Measurements from ENCODE around the gene NMU.
"Not testable (repeated sequence)": the region's sequence is repeated elsewhere in the genome, so short reads cannot be mapped to it uniquely, and the experiment has no call there.

NMU gene

GRCh38 chr4:55588160-55588559, 47.9 kb downstream of the NMU start:
- no peak overlapping the region for H3K9ac ChIP-seq (ENCODE audit: low read length)
- H3K79me2 ChIP-seq (ENCODE audit: low read length): no peaks in the 10 kb centered on the region
- DNase-seq: no peak
- H2AFZ ChIP-seq (ENCODE audit: low read length): no peak overlapping the region
- H3K4me3 ChIP-seq (ENCODE audit: low read length): no peak overlapping the region
- H3F3A ChIP-seq (ENCODE audit: insufficient read depth, low read length): no peaks in the 10 kb centered on the region
- H3K4me2 ChIP-seq (ENCODE audit: low read depth, low read length): no peak overlapping the region
- no peaks in the 10 kb centered on the region for H3K4me1 ChIP-seq (ENCODE audit: low read length)
- no peaks in the 10 kb centered on the region for H3K9me2 ChIP-seq (replicated peaks; ENCODE audit: insufficient read depth, low read length)
- TF ChIP-seq CTCF (IDR thresholded peaks at IDR 0.05; ENCODE audit: low read length) (no peak), EZH2phosphoT487 (IDR thresholded peaks at IDR 0.05; ENCODE audit: low read length) (no peak), EZH2 (optimal IDR thresholded peaks at IDR 0.05; ENCODE audit: low read depth, low read length) (no peak)
- H3K27me3 ChIP-seq (replicated peaks; ENCODE audit: insufficient read depth, low read length): no peaks in the 10 kb centered on the region
- no peaks in the 10 kb centered on the region for H3K9me3 ChIP-seq (replicated peaks; ENCODE audit: insufficient read depth, low read length)
- no peak overlapping the region for H3K27ac ChIP-seq (ENCODE audit: low read length)
- H3K36me3 ChIP-seq (replicated peaks; ENCODE audit: insufficient read depth, low read length): no peaks in the 10 kb centered on the region
- H4K20me1 ChIP-seq (ENCODE audit: insufficient read depth, low read length): no peaks in the 10 kb centered on the region

DNA sequence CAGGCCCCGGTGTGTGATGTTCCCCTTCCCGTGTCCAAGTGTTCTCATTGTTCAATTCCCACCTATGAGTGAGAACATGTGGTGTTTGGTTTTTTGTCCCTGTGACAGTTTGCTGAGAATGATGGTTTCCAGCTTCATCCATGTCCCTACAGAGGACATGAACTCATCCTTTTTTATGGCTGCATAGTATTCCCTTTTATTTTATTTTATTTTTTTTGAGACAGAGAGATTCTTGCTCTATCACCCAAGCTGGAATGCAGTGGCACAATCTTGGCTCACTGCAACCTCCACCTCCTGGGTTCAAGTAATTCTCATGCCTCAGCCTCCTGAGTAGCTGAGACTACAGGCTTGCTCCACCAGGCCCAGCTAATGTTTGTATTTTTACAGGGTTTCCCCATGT, 53.3 kb downstream of the NMU start:
- not testable (repeated sequence) for H3K4me2 ChIP-seq (ENCODE audit: low read depth, low read length); H3K36me3 ChIP-seq (replicated peaks; ENCODE audit: insufficient read depth, low read length); H3K9ac ChIP-seq (ENCODE audit: low read length); H3K4me3 ChIP-seq (ENCODE audit: low read length); H4K20me1 ChIP-seq (ENCODE audit: insufficient read depth, low read length); H3K27me3 ChIP-seq (replicated peaks; ENCODE audit: insufficient read depth, low read length); H3F3A ChIP-seq (ENCODE audit: insufficient read depth, low read length); H3K27ac ChIP-seq (ENCODE audit: low read length); DNase-seq; H3K4me1 ChIP-seq (ENCODE audit: low read length); H3K9me2 ChIP-seq (replicated peaks; ENCODE audit: insufficient read depth, low read length); H3K79me2 ChIP-seq (ENCODE audit: low read length); H2AFZ ChIP-seq (ENCODE audit: low read length); H3K9me3 ChIP-seq (replicated peaks; ENCODE audit: insufficient read depth, low read length)

DNA sequence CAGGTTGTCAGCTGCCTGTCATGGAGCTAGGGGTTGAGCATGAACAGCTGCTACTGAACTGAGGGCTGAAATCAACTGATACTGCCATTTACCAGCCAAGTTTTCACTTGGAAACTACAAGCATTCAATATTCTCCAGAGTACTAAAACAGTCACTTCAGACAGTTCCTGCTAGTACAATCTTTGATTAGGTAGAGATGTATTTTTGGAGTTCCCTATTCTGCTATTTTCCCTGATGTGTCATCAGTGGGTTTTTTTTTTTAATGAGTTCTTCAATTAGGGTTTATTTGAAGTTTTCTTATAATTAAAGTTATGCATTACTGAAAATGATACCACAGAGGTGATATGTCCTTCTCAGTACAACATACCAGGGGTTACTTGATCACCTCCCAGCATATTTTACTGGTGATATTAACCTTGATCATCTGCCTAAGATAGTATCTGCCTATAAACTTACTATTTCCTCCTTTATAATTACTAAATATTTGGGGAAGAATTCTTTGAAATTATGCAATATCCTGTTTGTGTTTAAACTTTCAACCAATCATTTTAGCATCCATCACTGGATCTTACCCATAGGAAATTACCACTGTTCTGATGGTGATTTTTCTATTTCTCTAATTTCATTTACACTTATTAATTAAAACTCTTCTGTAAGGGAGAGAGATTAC, 57.6 kb downstream of the NMU start:
- H3K27ac ChIP-seq (ENCODE audit: low read length): no peak overlapping the region
- H3K4me1 ChIP-seq (ENCODE audit: low read length): no peaks in the 10 kb centered on the region
- DNase-seq: no peak
- no peak for TF ChIP-seq EZH2phosphoT487 (IDR thresholded peaks at IDR 0.05; ENCODE audit: low read length)
- no peak for TF ChIP-seq EZH2 (optimal IDR thresholded peaks at IDR 0.05; ENCODE audit: low read depth, low read length)
- no peak for TF ChIP-seq CTCF (IDR thresholded peaks at IDR 0.05; ENCODE audit: low read length)
- no peak overlapping the region for H3K4me3 ChIP-seq (ENCODE audit: low read length)
- no peaks in the 10 kb centered on the region for H3K36me3 ChIP-seq (replicated peaks; ENCODE audit: insufficient read depth, low read length)
- H3K9ac ChIP-seq (ENCODE audit: low read length): no peak overlapping the region
- no peaks in the 10 kb centered on the region for H3K9me2 ChIP-seq (replicated peaks; ENCODE audit: insufficient read depth, low read length)
- no peaks in the 10 kb centered on the region for H3K9me3 ChIP-seq (replicated peaks; ENCODE audit: insufficient read depth, low read length)
- no peaks in the 10 kb centered on the region for H3K27me3 ChIP-seq (replicated peaks; ENCODE audit: insufficient read depth, low read length)
- no peaks in the 10 kb centered on the region for H3K79me2 ChIP-seq (ENCODE audit: low read length)
- H4K20me1 ChIP-seq (ENCODE audit: insufficient read depth, low read length): no peaks in the 10 kb centered on the region
- H3F3A ChIP-seq (ENCODE audit: insufficient read depth, low read length): no peaks in the 10 kb centered on the region
- no peak overlapping the region for H3K4me2 ChIP-seq (ENCODE audit: low read depth, low read length)
- H2AFZ ChIP-seq (ENCODE audit: low read length): no peak overlapping the region

DNA sequence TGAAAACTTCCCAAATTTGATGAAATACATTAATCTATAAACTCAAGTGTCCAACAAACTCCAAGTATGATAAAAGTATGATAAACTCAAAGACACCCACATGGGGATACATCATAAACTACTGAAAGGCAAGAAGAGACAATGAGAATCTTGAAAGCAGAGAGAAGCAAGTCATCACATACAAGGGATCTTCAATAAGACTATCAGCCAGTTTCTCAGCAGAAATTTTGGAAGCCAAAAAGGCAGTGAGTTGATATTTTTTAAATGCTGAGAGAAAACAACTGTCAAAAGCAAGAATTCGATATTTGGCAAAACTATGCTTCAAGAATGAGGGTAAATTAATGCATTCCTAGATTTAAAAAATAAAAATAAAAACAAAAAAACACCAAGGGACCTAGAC, 60.6 kb downstream of the NMU start:
- TF ChIP-seq EZH2 (optimal IDR thresholded peaks at IDR 0.05; ENCODE audit: low read depth, low read length): no peak
- TF ChIP-seq CTCF (IDR thresholded peaks at IDR 0.05; ENCODE audit: low read length): no peak
- TF ChIP-seq EZH2phosphoT487 (IDR thresholded peaks at IDR 0.05; ENCODE audit: low read length): no peak
- no peaks in the 10 kb centered on the region for H3F3A ChIP-seq (ENCODE audit: insufficient read depth, low read length)
- no peaks in the 10 kb centered on the region for H3K36me3 ChIP-seq (replicated peaks; ENCODE audit: insufficient read depth, low read length)
- no peak overlapping the region for H2AFZ ChIP-seq (ENCODE audit: low read length)
- no peaks in the 10 kb centered on the region for H3K27me3 ChIP-seq (replicated peaks; ENCODE audit: insufficient read depth, low read length)
- no peaks in the 10 kb centered on the region for H3K9me2 ChIP-seq (replicated peaks; ENCODE audit: insufficient read depth, low read length)
- H3K9me3 ChIP-seq (replicated peaks; ENCODE audit: insufficient read depth, low read length): no peaks in the 10 kb centered on the region
- no peaks in the 10 kb centered on the region for H3K79me2 ChIP-seq (ENCODE audit: low read length)
- H4K20me1 ChIP-seq (ENCODE audit: insufficient read depth, low read length): no peaks in the 10 kb centered on the region
- no peak for DNase-seq
- no peak overlapping the region for H3K4me3 ChIP-seq (ENCODE audit: low read length)
- H3K4me1 ChIP-seq (ENCODE audit: low read length): no peaks in the 10 kb centered on the region
- H3K4me2 ChIP-seq (ENCODE audit: low read depth, low read length): no peak overlapping the region
- H3K9ac ChIP-seq (ENCODE audit: low read length): no peak overlapping the region
- H3K27ac ChIP-seq (ENCODE audit: low read length): no peak overlapping the region

All from MM.1S (cell line).